GM06990 (cell line): Measurements from ENCODE around the gene FBXO31.

Experiments
- DNase-seq: peaks from one replicate; pipeline ENCODE4 v3.0.0-alpha.2; 2011; ENCODE audit not compliant: insufficient read length; ENCODE audit errors: extremely low read depth
- H3K27me3 ChIP-seq: replicated peaks from 2 replicates; pipeline ENCODE4 v1.6.0; 2011; ENCODE audit warnings: low read length; ENCODE audit not compliant: control insufficient read depth, insufficient read depth
- H3K36me3 ChIP-seq: 2 replicates; pipeline ENCODE4 v1.5.1; 2011; ENCODE audit warnings: low read length; ENCODE audit not compliant: control insufficient read depth, insufficient read depth
- H3K4me3 ChIP-seq: replicated peaks from 2 replicates; pipeline ENCODE4 v1.5.1; 2011; ENCODE audit warnings: low read depth, mild to moderate bottlenecking, control low read depth, low read length
- TF ChIP-seq, protein P1 (sequence below): IDR thresholded peaks from 2 replicates; pipeline ENCODE4 v1.5.1; 2011; ENCODE audit warnings: low read length, control low read depth, mild to moderate bottlenecking, inconsistent platforms; ENCODE audit not compliant: insufficient read depth, poor library complexity, severe bottlenecking

The FBXO31 gene

GRCh38 chr16:87359121-87359520, 24.5 kb downstream of the FBXO31 start:
- no peak for DNase-seq
- H3K36me3 ChIP-seq = peaks cover 14% of the 10 kb centered on the region
- TF ChIP-seq, protein P1, sequence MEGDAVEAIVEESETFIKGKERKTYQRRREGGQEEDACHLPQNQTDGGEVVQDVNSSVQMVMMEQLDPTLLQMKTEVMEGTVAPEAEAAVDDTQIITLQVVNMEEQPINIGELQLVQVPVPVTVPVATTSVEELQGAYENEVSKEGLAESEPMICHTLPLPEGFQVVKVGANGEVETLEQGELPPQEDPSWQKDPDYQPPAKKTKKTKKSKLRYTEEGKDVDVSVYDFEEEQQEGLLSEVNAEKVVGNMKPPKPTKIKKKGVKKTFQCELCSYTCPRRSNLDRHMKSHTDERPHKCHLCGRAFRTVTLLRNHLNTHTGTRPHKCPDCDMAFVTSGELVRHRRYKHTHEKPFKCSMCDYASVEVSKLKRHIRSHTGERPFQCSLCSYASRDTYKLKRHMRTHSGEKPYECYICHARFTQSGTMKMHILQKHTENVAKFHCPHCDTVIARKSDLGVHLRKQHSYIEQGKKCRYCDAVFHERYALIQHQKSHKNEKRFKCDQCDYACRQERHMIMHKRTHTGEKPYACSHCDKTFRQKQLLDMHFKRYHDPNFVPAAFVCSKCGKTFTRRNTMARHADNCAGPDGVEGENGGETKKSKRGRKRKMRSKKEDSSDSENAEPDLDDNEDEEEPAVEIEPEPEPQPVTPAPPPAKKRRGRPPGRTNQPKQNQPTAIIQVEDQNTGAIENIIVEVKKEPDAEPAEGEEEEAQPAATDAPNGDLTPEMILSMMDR = no peak
- no peak overlapping the region for H3K4me3 ChIP-seq
- H3K27me3 ChIP-seq = no peaks in the 10 kb centered on the region

- Histone ChIP-seq H3K36me3 (peaks cover 13% of the 10 kb centered on the region), H3K4me3 (no peak overlapping the region), H3K27me3 (no peaks in the 10 kb centered on the region)
- DNase-seq = no peak
- TF ChIP-seq, protein P1 = no peak
These were observed 24.9 kb downstream of the FBXO31 start for GRCh38 chr16:87358696-87359095.

GRCh38 chr16:87358250-87358649, 25.3 kb downstream of the FBXO31 start:
- no peak overlapping the region for H3K4me3 ChIP-seq
- H3K27me3 ChIP-seq = no peaks in the 10 kb centered on the region
- DNase-seq = no peak
- TF ChIP-seq, protein P1 = no peak
- H3K36me3 ChIP-seq = peaks cover 13% of the 10 kb centered on the region

DNA sequence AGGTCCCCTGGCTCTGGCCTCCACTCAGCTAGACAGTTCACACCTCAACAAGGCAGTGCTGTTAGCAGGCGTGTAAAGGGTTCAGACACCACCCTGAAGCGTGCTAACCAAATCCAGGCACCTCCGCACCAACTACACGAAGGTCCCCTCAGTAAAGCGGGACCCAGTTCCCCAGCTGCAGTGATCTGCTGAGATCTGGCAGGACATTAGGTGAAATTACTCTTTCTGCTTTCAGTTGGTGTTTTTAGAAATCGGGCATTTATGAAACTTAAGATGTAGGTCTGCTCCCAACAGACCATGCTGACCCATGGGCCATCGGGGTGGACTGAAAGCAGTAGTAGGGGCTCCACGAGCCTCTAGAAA, 27.1 kb downstream of the FBXO31 start:
- H3K27me3 ChIP-seq = no peaks in the 10 kb centered on the region
- no peak for DNase-seq
- no peak overlapping the region for H3K4me3 ChIP-seq
- TF ChIP-seq, protein P1 = no peak
- H3K36me3 ChIP-seq = peaks cover 15% of the 10 kb centered on the region

DNA sequence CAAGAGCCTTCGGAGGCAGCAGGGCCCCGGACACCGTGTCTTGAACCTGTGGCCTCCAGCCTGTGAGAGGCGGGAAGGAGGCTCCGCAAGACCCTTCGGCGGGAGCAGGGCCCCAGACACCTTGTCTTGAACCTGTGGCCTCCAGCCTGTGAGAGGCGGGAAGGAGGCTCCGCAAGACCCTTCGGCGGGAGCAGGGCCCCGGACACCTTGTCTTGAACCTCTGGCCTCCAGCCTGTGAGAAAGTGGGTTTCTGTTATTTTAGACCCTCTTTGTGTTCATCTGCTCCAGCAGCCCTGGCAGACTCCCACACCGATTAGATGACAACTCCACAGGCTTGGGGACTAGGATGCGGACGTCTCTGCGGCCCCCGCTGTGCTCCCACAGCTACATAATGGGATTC, 30.0 kb downstream of the FBXO31 start:
- no peaks in the 10 kb centered on the region for H3K27me3 ChIP-seq
- no peak overlapping the region for H3K4me3 ChIP-seq
- TF ChIP-seq, protein P1 = no peak
- no peak for DNase-seq
- H3K36me3 ChIP-seq = peaks cover 8% of the 10 kb centered on the region

- H3K27me3 ChIP-seq = no peaks in the 10 kb centered on the region
- DNase-seq = no peak
- peaks cover 2% of the 10 kb centered on the region for H3K36me3 ChIP-seq
- TF ChIP-seq, protein P1 = no peak
- no peak overlapping the region for H3K4me3 ChIP-seq
These were observed 30.8 kb downstream of the FBXO31 start for GRCh38 chr16:87352818-87353217.
